ENCODE data around the gene ARID1B. TPM values are rescaled to one million over a fixed set of nuclear protein-coding genes. Genes with fewer than 3 reads are reported as not detected.

ARID1B gene
- total RNA-seq, 2 donors from 2014 or later: 74.0 to 110 TPM

GRCh38 chr6:156897907-156898531 lies 120.8 kb downstream of the ARID1B start:
- Histone ChIP-seq H3K27ac (ENCODE audit: low read depth, low read length) (no peak overlapping the region), H3K27me3 (ENCODE audit: control insufficient read depth, insufficient read depth, low read length, poor library complexity, severe bottlenecking) (no peaks in the 10 kb centered on the region), H3K9ac (ENCODE audit: extremely low read depth, low read length, poor library complexity, severe bottlenecking) (no peak overlapping the region), H3K4me3 (ENCODE audit: low read length) (no peak overlapping the region), H3K4me1 (ENCODE audit: control insufficient read depth, insufficient read depth, low read length) (peaks cover 3% of the 10 kb centered on the region), H3K36me3 (ENCODE audit: control insufficient read depth, insufficient read depth, low read length) (peaks cover 14% of the 10 kb centered on the region), H3K9me3 (ENCODE audit: control insufficient read depth, low read length) (no peaks in the 10 kb centered on the region)
- Mint-ChIP-seq H3K27ac (peak overlapping the region; percentile 41), H3K36me3 (ENCODE audit: low read depth) (peaks cover 4% of the 10 kb centered on the region), H3K4me3 (no peak overlapping the region), H3K27me3 (ENCODE audit: insufficient read depth) (no peaks in the 10 kb centered on the region), H3K4me1 (peaks cover 4% of the 10 kb centered on the region), H3K9me3 (no peaks in the 10 kb centered on the region)
- no peak for DNase-seq
- 89 to 92% methylated on average over 9 to 13 of the region's 13 CpGs for WGBS, 2 experiments (ENCODE audit: insufficient coverage in 1 of 2, insufficient read length in 1 of 2)
- TF ChIP-seq CTCF (conservative IDR thresholded peaks at IDR 0.05): no peak

- Mint-ChIP-seq H3K4me1 (peaks cover 4% of the 10 kb centered on the region), H3K27ac (no peak overlapping the region), H3K4me3 (no peak overlapping the region), H3K36me3 (ENCODE audit: low read depth) (peaks cover 4% of the 10 kb centered on the region), H3K27me3 (ENCODE audit: insufficient read depth) (no peaks in the 10 kb centered on the region), H3K9me3 (no peaks in the 10 kb centered on the region)
- no peak for TF ChIP-seq CTCF (conservative IDR thresholded peaks at IDR 0.05)
- no peak for DNase-seq
- Histone ChIP-seq H3K4me3 (ENCODE audit: low read length) (no peak overlapping the region), H3K9me3 (ENCODE audit: control insufficient read depth, low read length) (no peaks in the 10 kb centered on the region), H3K27me3 (ENCODE audit: control insufficient read depth, insufficient read depth, low read length, poor library complexity, severe bottlenecking) (no peaks in the 10 kb centered on the region), H3K9ac (ENCODE audit: extremely low read depth, low read length, poor library complexity, severe bottlenecking) (no peak overlapping the region), H3K4me1 (ENCODE audit: control insufficient read depth, insufficient read depth, low read length) (peaks cover 3% of the 10 kb centered on the region), H3K27ac (ENCODE audit: low read depth, low read length) (no peak overlapping the region), H3K36me3 (ENCODE audit: control insufficient read depth, insufficient read depth, low read length) (peaks cover 15% of the 10 kb centered on the region)
- WGBS, 2 experiments (ENCODE audit: insufficient coverage in 1 of 2, insufficient read length in 1 of 2): 96 to 100% methylated on average over 4 of the region's 4 CpGs
Measured at GRCh38 chr6:156899071-156899470, 121.9 kb downstream of the ARID1B start.

DNA sequence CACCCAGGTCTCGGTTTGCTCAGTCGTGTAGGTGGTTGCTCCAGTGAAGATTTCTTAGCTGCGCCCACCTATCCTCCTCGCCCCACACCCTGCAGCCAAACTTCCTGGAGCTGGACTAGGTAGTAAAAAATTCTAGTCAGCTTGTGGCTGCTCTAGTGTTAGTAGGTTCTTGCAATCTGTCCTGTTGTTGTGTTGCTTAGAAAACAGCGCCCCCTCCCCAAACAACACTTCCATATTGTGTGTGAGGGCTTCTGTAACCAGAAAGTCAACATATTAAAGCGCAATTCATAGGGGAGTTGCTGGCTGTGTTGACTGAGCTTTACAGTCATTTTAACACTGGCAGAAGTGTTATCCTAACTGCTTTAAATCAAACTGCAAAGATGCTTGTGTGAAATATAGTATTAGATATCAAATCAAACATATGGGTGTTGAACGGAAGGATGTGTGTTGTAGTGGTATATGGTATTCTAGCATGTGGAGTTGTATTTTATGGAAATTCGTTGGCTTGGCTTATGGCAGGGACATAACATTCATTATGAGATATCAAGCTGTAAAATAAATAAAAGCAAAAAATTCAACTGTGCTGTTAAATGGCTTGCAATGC lies 122.5 kb downstream of the ARID1B start:
- Histone ChIP-seq H3K27me3 (ENCODE audit: control insufficient read depth, insufficient read depth, low read length, poor library complexity, severe bottlenecking) (no peaks in the 10 kb centered on the region), H3K4me1 (ENCODE audit: control insufficient read depth, insufficient read depth, low read length) (peaks cover 3% of the 10 kb centered on the region), H3K9me3 (ENCODE audit: control insufficient read depth, low read length) (no peaks in the 10 kb centered on the region), H3K27ac (ENCODE audit: low read depth, low read length) (no peak overlapping the region), H3K36me3 (ENCODE audit: control insufficient read depth, insufficient read depth, low read length) (peaks cover 15% of the 10 kb centered on the region), H3K9ac (ENCODE audit: extremely low read depth, low read length, poor library complexity, severe bottlenecking) (no peak overlapping the region), H3K4me3 (ENCODE audit: low read length) (no peak overlapping the region)
- 89 to 93% methylated on average over 5 to 7 of the region's 8 CpGs for WGBS, 2 experiments (ENCODE audit: insufficient coverage in 1 of 2, insufficient read length in 1 of 2)
- peak; percentile 67 for DNase-seq
- Mint-ChIP-seq H3K9me3 (no peaks in the 10 kb centered on the region), H3K36me3 (ENCODE audit: low read depth) (peaks cover 4% of the 10 kb centered on the region), H3K27me3 (ENCODE audit: insufficient read depth) (no peaks in the 10 kb centered on the region), H3K27ac (no peak overlapping the region), H3K4me3 (no peak overlapping the region), H3K4me1 (peaks cover 4% of the 10 kb centered on the region)
- TF ChIP-seq CTCF (conservative IDR thresholded peaks at IDR 0.05): peak; percentile 45

Data from endodermal cell (in vitro differentiated cells).